ENCODE data around the gene CNIH3.

The CNIH3 gene

DNA sequence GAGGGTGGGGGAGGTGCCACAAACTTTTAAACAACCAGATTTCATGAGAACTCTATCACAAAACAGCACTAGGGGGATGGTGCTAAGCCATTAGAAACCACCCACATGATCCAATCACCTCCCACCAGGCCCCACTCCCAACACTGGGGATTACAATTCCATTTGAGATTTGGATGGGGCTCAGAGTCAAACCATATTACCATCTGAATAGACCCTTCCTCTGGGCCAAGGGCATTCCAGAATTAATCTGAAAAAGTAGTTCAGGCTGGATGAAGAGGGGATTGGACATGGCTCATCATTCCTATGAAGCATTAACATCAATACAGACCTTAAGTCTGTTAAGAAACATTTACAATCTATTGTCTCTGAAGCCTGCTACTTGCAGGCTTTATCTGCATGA is 163.4 kb downstream of the CNIH3 start:
- no peaks in the 10 kb centered on the region for H3K27me3 ChIP-seq
- no peak overlapping the region for H3K4me3 ChIP-seq
- no peak for DNase-seq
- H3K36me3 ChIP-seq: no peaks in the 10 kb centered on the region
- no peaks in the 10 kb centered on the region for H3K4me1 ChIP-seq
- no peak overlapping the region for H3K27ac ChIP-seq
- intact Hi-C loops (cut with DNase I; ENCODE audit: low total_unique reads): no loop called here
- TF ChIP-seq CTCF (IDR thresholded peaks at IDR 0.05): no peak
- no peaks in the 10 kb centered on the region for H3K9me3 ChIP-seq

- no peaks in the 10 kb centered on the region for H3K9me3 ChIP-seq
These were observed 164.6 kb downstream of the CNIH3 start for GRCh38 chr1:224780736-224781135.

GRCh38 chr1:224781800-224782199 is 165.7 kb downstream of the CNIH3 start:
- TF ChIP-seq CTCF (IDR thresholded peaks at IDR 0.05): no peak

More at GRCh38 chr1:224780736-224781135, 164.6 kb downstream of the CNIH3 start:
- no peak overlapping the region for H3K27ac ChIP-seq
- TF ChIP-seq CTCF (IDR thresholded peaks at IDR 0.05): no peak
- H3K27me3 ChIP-seq: no peaks in the 10 kb centered on the region
- no peaks in the 10 kb centered on the region for H3K36me3 ChIP-seq
- no peaks in the 10 kb centered on the region for H3K4me1 ChIP-seq
- no peak for DNase-seq
- intact Hi-C loops (cut with DNase I; ENCODE audit: low total_unique reads): no loop called here
- H3K4me3 ChIP-seq: no peak overlapping the region

DNA sequence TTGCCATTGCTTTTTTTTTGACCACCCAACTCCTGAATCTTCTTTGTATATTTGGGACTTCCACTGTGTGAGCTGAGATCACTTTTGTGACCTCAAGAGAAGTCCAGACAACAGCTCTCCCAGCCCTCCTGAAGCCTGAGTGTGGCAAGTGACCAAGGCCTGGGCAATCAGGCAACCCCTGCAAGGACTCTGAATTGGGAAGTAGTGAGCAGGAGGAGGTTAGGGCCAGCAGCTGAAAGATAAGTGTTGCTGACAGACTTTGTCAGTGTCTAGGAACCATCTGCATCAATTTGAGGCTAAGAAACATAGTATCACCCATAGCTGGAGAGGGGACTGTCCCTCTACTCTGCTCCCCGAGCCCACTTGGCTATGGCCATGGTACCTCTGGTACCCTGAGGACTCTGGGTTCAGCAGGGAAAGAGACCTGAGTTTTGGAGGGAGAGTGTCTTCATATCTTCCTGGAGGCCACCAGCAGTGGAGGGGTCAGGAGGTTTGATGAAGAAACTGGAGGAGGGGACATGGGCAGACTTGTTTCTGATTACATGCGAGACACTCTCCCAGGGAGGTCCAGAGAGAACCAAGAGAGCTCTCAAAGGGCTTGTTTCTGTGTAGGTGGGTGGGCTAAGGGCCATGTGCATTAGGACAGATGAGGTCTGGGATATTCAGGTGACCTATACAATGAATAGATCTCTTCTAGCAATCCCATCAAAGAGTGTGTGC is 166.3 kb downstream of the CNIH3 start:
- intact Hi-C loops (cut with DNase I; ENCODE audit: low total_unique reads): no loop called here
- Histone ChIP-seq H3K9me3 (no peaks in the 10 kb centered on the region), H3K27me3 (no peaks in the 10 kb centered on the region), H3K4me1 (no peaks in the 10 kb centered on the region), H3K4me3 (no peak overlapping the region), H3K27ac (no peak overlapping the region), H3K36me3 (no peaks in the 10 kb centered on the region)
- no peak for DNase-seq
- TF ChIP-seq CTCF (IDR thresholded peaks at IDR 0.05): no peak

More at GRCh38 chr1:224781800-224782199, 165.7 kb downstream of the CNIH3 start:
- Histone ChIP-seq H3K36me3 (no peaks in the 10 kb centered on the region), H3K27me3 (no peaks in the 10 kb centered on the region), H3K27ac (no peak overlapping the region), H3K9me3 (no peaks in the 10 kb centered on the region), H3K4me3 (no peak overlapping the region), H3K4me1 (no peaks in the 10 kb centered on the region)
- intact Hi-C loops (cut with DNase I; ENCODE audit: low total_unique reads): no loop called here
- no peak for DNase-seq

- H3K27ac ChIP-seq: no peak overlapping the region
- no peaks in the 10 kb centered on the region for H3K36me3 ChIP-seq
- H3K9me3 ChIP-seq: no peaks in the 10 kb centered on the region
- no peaks in the 10 kb centered on the region for H3K27me3 ChIP-seq
- intact Hi-C loops (cut with DNase I; ENCODE audit: low total_unique reads): no loop called here
- no peaks in the 10 kb centered on the region for H3K4me1 ChIP-seq
- no peak for TF ChIP-seq CTCF (IDR thresholded peaks at IDR 0.05)
- no peak for DNase-seq
- no peak overlapping the region for H3K4me3 ChIP-seq
These were observed 167.0 kb downstream of the CNIH3 start for GRCh38 chr1:224783006-224783651.
